K562 (cell line): Measurements from ENCODE around the gene IL2RG. TPM values are rescaled to one million over a fixed set of nuclear protein-coding genes. Genes with fewer than 3 reads are reported as not detected.
A peak's percentile ranks its signal among the peaks of the same experiment; 100 is the strongest.

Source experiments
- MYC ChIP-seq, 2 experiments: fragments of 250-450 bp in 1 of 2; sonication (Bioruptor Pico) in 1 of 2; IDR thresholded peaks; 2 replicates each; pipeline versions ENCODE4 v1.5.1 to v1.6.1; 2012 to 2021; ENCODE audit warnings: low read depth in 2 of 2, borderline replicate concordance in 1 of 2, improper control_type of control experiment in 1 of 2, low read length in 1 of 2, mild to moderate bottlenecking in 1 of 2, moderate library complexity in 1 of 2
- NR2C2 ChIP-seq, 2 experiments: fragments of 200-800 bp in 1 of 2; sonication (Bioruptor generic) in 1 of 2; sonication (generic) in 1 of 2; formaldehyde crosslinking in 1 of 2; IDR thresholded peaks; 2 replicates each; pipeline versions ENCODE4 v1.6.1 to v1.8.0; 2016 to 2022; ENCODE audit warnings: mild to moderate bottlenecking in 1 of 2, missing compliant biosample characterization in 1 of 2, missing genetic modification characterization in 1 of 2, missing genetic modification reagents in 1 of 2
- NR4A1 ChIP-seq, 2 experiments: fragments of 250-450 bp in 1 of 2; fragments of 450-650 bp in 1 of 2; sonication (Bioruptor Pico) in 1 of 2; IDR thresholded peaks; 2 replicates each; pipeline versions ENCODE4 v1.4.0 to v1.6.1; 2016 to 2020; ENCODE audit warnings: mild to moderate bottlenecking in 2 of 2, missing compliant biosample characterization in 1 of 2, missing genetic modification characterization in 1 of 2, moderate library complexity in 1 of 2
- SMARCA4 ChIP-seq: fragments of 450-650 bp; IDR thresholded peaks from 2 replicates; pipeline ENCODE4 v1.6.1; 2016
- ZBTB17 ChIP-seq: fragments of 450-650 bp; formaldehyde crosslinking; IDR thresholded peaks from 2 replicates; pipeline ENCODE4 v1.4.0; 2020; ENCODE audit warnings: mild to moderate bottlenecking
- ZNF444 ChIP-seq: fragments of 250-450 bp; sonication (Bioruptor Pico); IDR thresholded peaks from 2 replicates; pipeline ENCODE4 v1.4.0; 2020; ENCODE audit warnings: mild to moderate bottlenecking, moderate library complexity
- ZNF76 ChIP-seq: fragments of 250-450 bp; sonication (Bioruptor Pico); IDR thresholded peaks from 2 replicates; pipeline ENCODE4 v1.4.0; 2020; ENCODE audit warnings: mild to moderate bottlenecking, moderate library complexity, borderline replicate concordance
- polyA plus RNA-seq, 8 experiments: library from polyadenylated mRNA; depleted of rRNA in 4 of 8; stranded (reverse) in 5 of 8; unstranded in 3 of 8; fragments of >200 nt; fragmentation: Nextera tagmentation in 2 of 8; fragmentation: Illumina TruSeq in 1 of 8; extraction: Ambion mirVana in 2 of 8; extraction: Trizol in 1 of 8; gene quantifications; 2 replicates each; pipeline versions ENCODE4 v1.2.1 to v1.2.3, GENCODE V29; 2011 to 2014; ENCODE audit warnings: inconsistent platforms in 1 of 8, missing spikeins in 1 of 8
- total RNA-seq, 7 experiments: library from RNA; depleted of rRNA in 6 of 7; stranded (reverse); fragments of >200 nt in 6 of 7; fragmentation: Illumina TruSeq in 2 of 7; extraction: Trizol in 2 of 7; gene quantifications; 2 replicates each; pipeline versions ENCODE4 v1.2.1 to v1.2.3, GENCODE V29; 2011 to 2021; ENCODE audit warnings: low replicate concordance in 1 of 7
- TF ChIP-seq, protein P1 (sequence below), 2 experiments: fragments of 450-650 bp in 1 of 2; IDR thresholded peaks; 2 replicates each; pipeline ENCODE4 v1.6.1; 2011 to 2017; ENCODE audit warnings: low read depth in 2 of 2, antibody characterized with exemption in 1 of 2, borderline replicate concordance in 1 of 2, low read length in 1 of 2, mild to moderate bottlenecking in 1 of 2, mixed read lengths in 1 of 2; ENCODE audit not compliant: control insufficient read depth in 1 of 2
- TF ChIP-seq, protein P2 (sequence below): sonication (generic); formaldehyde crosslinking; IDR thresholded peaks from 2 replicates; pipeline ENCODE4 v1.8.1; 2023; ENCODE audit warnings: mild to moderate bottlenecking, missing genetic modification reagents
- TF ChIP-seq, protein P3 (sequence below): sonication (generic); IDR thresholded peaks from 2 replicates; pipeline ENCODE4 v1.6.1; 2016
- TF ChIP-seq, protein P4 (sequence below), 3 experiments: fragments of 200-800 bp in 1 of 3; sonication (Bioruptor generic) in 1 of 3; sonication (generic) in 1 of 3; formaldehyde crosslinking in 1 of 3; IDR thresholded peaks; 2 replicates each; pipeline versions ENCODE4 v1.6.1 to v1.8.0; 2016 to 2022; ENCODE audit warnings: mild to moderate bottlenecking in 2 of 3, missing compliant biosample characterization in 2 of 3, missing genetic modification characterization in 2 of 3, missing genetic modification reagents in 1 of 3

Gene IL2RG
- total and polyA plus RNA-seq, 9 of the 15 experiments (the other 6 are each of a cell fraction or from before 2014, with no cell fraction given): 5.5 to 55.4 (median 19.7) TPM

DNA sequence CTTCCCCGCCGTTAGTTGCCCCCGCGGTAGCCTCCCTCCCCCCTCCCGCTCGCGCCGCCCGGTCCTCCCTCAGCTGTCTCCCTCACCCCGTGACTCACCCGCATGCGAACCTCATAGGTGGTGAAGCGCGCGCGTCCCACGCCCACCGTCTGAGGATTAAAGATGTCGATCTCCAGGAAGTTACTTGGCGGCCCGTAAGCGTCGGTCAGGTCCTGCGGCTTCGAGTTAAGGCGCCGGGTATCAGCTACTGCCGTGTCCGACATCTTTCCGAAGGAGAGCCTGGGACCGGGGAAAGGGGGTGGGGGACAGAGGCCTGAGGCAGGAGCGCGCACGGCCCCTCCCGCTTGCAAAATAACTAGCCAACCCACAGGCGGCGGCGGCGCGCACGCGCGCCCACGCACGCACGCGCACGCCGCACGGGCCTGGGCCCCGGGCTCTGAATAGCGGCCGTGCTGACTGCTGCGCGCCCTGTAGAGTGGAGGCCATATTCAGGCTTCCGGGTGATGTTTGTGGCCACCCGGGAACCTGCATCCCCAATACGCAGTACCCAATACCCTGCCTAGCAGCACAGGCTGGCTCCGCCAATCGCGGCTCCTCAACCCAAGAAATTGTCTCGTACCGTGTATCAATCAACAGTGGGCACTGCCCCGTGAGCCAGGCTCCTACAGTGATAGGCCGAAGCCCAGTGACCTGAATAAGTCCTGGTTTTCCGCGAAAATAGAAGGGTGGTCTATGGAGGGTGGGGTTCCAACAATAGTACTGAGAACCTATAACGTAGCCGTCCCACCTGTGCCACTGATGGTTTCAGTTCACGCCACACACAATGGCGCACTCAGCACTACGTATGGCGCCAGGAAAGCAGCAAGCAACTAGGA is 43.1 kb downstream of the IL2RG start, which contains the start of gene SNX12 (continued):
- TF ChIP-seq NR2C2 (CRISPR knock-in tag; IDR thresholded peaks at IDR 0.05) (no peak), NR2C2 (tag; IDR thresholded peaks at IDR 0.05) (peak; percentile 60; the same call in 1 of the 2 replicates), NR4A1 (CRISPR knock-in tag; IDR thresholded peaks at IDR 0.05) (no peak), NR4A1 (tag; IDR thresholded peaks at IDR 0.05) (peak; percentile 88), ZBTB17 (CRISPR knock-in tag) (no peak), MYC (IDR thresholded peaks at IDR 0.05; ENCODE audit: low read depth, low read length) (peak; percentile 73), MYC (CRISPR knock-in tag; IDR thresholded peaks at IDR 0.05; ENCODE audit: borderline replicate concordance, low read depth) (no peak), ZNF76 (peak; percentile 76; the same call in 1 of the 2 replicates), ZNF444 (CRISPR knock-in tag) (no peak), SMARCA4 (0 out of 2 replicates have a peak, but pooled peaks have one; percentile 5)
- TF ChIP-seq, protein P1, sequence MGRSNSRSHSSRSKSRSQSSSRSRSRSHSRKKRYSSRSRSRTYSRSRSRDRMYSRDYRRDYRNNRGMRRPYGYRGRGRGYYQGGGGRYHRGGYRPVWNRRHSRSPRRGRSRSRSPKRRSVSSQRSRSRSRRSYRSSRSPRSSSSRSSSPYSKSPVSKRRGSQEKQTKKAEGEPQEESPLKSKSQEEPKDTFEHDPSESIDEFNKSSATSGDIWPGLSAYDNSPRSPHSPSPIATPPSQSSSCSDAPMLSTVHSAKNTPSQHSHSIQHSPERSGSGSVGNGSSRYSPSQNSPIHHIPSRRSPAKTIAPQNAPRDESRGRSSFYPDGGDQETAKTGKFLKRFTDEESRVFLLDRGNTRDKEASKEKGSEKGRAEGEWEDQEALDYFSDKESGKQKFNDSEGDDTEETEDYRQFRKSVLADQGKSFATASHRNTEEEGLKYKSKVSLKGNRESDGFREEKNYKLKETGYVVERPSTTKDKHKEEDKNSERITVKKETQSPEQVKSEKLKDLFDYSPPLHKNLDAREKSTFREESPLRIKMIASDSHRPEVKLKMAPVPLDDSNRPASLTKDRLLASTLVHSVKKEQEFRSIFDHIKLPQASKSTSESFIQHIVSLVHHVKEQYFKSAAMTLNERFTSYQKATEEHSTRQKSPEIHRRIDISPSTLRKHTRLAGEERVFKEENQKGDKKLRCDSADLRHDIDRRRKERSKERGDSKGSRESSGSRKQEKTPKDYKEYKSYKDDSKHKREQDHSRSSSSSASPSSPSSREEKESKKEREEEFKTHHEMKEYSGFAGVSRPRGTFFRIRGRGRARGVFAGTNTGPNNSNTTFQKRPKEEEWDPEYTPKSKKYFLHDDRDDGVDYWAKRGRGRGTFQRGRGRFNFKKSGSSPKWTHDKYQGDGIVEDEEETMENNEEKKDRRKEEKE (IDR thresholded peaks at IDR 0.05; ENCODE audit: borderline replicate concordance in 1 of 2, control insufficient read depth in 1 of 2, low read depth in 2 of 2, low read length in 1 of 2): no peak
- TF ChIP-seq, protein P2, sequence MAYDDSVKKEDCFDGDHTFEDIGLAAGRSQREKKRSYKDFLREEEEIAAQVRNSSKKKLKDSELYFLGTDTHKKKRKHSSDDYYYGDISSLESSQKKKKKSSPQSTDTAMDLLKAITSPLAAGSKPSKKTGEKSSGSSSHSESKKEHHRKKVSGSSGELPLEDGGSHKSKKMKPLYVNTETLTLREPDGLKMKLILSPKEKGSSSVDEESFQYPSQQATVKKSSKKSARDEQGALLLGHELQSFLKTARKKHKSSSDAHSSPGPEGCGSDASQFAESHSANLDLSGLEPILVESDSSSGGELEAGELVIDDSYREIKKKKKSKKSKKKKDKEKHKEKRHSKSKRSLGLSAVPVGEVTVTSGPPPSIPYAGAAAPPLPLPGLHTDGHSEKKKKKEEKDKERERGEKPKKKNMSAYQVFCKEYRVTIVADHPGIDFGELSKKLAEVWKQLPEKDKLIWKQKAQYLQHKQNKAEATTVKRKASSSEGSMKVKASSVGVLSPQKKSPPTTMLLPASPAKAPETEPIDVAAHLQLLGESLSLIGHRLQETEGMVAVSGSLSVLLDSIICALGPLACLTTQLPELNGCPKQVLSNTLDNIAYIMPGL (CRISPR knock-in tag): no peak
- TF ChIP-seq, protein P3, sequence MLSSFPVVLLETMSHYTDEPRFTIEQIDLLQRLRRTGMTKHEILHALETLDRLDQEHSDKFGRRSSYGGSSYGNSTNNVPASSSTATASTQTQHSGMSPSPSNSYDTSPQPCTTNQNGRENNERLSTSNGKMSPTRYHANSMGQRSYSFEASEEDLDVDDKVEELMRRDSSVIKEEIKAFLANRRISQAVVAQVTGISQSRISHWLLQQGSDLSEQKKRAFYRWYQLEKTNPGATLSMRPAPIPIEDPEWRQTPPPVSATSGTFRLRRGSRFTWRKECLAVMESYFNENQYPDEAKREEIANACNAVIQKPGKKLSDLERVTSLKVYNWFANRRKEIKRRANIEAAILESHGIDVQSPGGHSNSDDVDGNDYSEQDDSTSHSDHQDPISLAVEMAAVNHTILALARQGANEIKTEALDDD: no peak
- TF ChIP-seq, protein P4, sequence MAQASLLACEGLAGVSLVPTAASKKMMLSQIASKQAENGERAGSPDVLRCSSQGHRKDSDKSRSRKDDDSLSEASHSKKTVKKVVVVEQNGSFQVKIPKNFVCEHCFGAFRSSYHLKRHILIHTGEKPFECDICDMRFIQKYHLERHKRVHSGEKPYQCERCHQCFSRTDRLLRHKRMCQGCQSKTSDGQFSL (CRISPR knock-in tag; IDR thresholded peaks at IDR 0.05): no peak
- TF ChIP-seq, protein P4 (tag; IDR thresholded peaks at IDR 0.05): no peak; a peak in 1 of 4 replicates
